Stimulated activated CD8-positive, alpha-beta memory T cell treated with anti-CD3 and anti-CD28 coated beads, Interleukin-2, amount 100 ng/mL, for 1 hour (primary cell): ENCODE results near the gene CD2.

Experiments used
- DNase-seq, 2 donors: peaks; one replicate each; pipeline ENCODE4 v3.0.0-alpha.2; 2020; ENCODE audit warnings: low read depth in 2 of 2

Gene CD2

DNA sequence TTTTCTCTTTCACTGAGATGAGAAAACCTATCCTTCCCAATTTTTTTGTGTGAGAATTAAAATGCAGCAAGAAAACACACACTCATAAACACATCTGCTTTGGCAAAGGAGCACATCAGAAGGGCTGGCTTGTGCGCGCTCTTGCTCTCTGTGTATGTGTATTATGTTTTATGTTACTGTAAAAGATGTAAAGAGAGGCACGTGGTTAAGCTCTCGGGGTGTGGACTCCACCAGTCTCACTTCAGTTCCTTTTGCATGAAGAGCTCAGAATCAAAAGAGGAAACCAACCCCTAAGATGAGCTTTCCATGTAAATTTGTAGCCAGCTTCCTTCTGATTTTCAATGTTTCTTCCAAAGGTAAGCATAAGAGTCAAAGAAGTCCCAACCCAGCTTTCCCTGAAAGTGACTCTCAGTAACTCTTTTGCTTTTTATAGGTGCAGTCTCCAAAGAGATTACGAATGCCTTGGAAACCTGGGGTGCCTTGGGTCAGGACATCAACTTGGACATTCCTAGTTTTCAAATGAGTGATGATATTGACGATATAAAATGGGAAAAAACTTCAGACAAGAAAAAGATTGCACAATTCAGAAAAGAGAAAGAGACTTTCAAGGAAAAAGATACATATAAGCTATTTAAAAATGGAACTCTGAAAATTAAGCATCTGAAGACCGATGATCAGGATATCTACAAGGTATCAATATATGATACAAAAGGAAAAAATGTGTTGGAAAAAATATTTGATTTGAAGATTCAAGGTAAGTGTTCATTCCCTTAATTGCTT is at the start of gene CD2:
Gene CD2, plus strand, starts transcription at position 233 of the 780 bp plus-strand sequence. Its CDS starts 63 bp downstream, at position 296.
- no peak for DNase-seq

DNA sequence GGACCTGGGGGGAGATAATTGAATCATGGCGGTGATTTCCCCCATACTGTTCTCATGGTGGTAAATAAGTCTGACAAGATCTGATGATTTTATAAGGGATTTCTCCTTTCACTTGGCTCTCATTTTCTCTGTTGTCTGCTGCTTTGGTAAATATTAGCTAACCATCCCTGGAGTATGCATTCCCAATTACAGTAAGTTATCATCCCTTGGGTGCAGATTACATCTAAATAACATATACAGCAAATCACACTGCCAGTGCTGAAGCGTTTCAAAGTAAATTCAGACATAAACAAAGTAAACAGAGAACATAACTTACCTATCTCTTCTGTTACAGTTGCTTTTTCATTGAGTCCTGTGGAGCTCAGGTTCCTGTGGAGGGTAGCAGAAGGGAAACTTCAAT is 48.1 kb upstream of the CD2 start:
- DNase-seq, result no peak

GRCh38 chr1:116706841-116707240 is 47.4 kb upstream of the CD2 start:
- DNase-seq, result no peak

DNA sequence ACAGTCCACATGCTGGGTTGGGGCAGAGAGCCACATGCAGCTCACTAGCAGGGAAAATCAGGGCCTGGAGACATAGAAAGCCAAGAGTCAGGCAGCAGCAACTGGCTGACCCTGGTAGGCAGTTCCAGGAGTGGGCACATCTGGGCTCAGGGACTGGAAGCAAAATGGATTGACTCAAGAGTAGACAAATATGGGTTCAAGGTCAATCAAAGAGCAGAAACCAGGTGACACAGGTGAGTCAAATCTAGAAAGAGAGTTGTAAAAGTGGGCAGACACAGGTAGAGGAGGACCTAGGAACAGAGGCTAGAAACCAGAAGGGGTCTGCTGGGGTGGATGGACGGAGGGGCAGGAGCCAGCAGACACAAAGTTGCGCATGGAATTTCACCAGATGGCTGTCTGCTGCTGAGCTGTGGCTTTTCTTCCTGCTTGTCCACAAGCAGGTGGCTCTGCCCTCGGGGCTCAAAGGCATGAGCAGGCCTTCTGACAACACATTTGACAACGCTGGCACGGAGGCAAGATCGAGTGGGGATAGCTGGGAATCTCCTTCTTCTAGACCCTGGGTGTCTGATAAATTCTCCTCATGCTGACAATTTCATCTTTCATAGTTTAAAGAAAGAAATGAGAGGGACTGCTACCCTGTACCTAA is 45.9 kb upstream of the CD2 start:
- no peak for DNase-seq

- no peak for DNase-seq
Observed at GRCh38 chr1:116709666-116710167, 44.5 kb upstream of the CD2 start.

DNA sequence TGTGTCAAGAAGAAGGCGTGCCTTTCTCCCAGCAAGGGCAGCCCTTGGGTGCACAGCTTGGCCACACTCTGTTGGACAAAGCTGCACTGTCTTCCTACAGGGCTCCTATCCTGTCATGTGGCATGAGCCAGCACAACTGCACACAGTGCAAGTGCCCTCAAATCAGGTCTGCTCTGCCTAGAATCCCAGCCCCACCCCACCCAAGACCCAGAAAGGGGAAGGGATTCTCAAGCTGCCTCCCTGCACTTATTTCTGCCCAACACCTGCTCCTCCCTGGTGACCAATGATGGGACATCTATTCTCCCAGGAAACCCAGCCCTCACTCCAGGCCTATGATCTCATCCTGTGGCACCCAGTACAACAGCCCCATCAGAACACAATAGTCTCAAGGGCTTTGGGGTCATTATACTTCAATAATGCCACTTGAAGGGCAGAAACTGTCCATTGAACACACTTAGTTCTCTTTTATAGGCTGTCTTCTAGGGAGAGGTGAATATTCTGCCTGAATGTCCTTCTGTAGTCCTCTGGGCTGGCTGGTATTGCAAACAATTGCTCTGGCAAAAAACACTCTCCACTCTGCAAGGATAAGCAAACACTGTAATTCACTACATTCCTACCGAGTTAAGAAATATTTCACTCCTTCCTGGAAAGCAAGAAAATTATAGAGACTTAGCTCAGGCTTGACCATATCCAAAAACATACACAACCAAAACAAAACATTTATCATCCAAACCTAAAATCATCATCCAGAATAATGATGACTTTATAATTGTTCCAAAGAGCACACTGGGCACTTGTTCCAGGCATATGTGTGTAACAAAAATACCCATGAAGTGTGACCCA is 43.6 kb upstream of the CD2 start:
- DNase-seq, result no peak

DNA sequence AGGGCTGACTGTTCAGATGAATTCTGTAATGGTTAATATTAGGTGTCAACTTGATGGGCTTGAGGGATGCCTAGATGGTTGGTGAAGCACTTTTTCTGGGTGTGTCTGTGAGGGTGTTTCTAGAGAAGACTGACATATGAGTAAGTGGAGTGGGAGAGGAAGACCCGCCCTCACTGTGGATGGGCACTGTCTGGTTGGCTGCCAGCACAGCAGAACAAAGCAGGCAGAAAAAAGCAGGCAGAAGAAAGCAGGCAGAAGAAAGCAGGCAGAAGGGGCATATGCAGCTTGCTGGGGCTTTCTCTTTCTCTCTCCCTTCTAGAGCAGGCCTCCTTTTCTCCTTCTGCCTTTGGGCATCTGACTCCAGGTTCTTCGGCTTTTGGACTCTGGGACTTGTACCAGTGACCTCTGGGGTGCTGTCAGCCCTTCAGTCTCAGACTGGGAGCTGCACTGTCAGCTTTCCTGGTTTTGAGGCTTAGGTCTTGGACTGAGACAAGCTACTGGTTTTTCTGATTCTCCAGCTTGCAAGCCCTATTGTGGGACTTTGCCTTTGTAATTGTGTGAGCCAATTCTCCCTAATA is 42.9 kb upstream of the CD2 start:
- DNase-seq, result no peak

GRCh38 chr1:116712510-116712909 is 41.7 kb upstream of the CD2 start:
- DNase-seq, result no peak

DNA sequence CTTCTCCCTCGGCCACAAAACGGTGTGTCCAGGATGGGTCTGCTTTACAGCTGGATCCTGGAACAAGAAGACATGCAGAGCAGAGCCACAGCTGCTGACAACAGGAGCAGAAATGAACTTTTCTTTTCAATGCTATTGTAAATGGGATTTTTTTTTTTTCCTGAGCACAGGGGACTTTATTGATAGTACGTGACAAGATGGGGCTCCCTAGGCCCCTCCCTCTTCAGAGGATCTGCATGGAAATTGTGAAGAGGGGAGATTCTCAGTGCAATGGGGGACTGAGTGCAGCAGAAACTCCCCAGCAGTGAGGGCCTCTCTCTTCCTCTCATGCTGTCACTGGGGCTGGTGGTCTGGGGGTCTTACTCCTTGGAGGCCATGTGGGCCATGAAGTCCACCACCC is 40.8 kb upstream of the CD2 start:
- DNase-seq, result no peak

- DNase-seq, result no peak
Observed at GRCh38 chr1:116716391-116716790, 37.8 kb upstream of the CD2 start.

DNA sequence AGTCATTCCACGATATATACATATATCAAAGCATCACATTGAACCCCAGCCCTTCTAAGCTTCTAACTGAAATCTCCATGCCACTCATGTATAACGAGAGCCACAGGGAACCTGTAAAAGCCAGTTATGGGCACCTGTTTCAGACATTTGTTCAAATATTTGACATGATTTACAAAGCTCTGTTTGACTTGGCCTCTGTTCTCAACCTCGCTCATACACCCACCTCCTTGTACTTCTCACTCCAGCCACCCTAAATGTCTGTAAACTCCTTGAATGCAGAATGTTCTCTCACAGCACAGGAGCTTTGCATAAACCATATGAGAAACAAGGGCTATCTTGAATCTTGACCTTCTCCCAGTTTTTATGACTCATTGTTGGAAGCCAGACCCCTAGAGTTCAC is 36.9 kb upstream of the CD2 start:
- DNase-seq, result no peak

DNA sequence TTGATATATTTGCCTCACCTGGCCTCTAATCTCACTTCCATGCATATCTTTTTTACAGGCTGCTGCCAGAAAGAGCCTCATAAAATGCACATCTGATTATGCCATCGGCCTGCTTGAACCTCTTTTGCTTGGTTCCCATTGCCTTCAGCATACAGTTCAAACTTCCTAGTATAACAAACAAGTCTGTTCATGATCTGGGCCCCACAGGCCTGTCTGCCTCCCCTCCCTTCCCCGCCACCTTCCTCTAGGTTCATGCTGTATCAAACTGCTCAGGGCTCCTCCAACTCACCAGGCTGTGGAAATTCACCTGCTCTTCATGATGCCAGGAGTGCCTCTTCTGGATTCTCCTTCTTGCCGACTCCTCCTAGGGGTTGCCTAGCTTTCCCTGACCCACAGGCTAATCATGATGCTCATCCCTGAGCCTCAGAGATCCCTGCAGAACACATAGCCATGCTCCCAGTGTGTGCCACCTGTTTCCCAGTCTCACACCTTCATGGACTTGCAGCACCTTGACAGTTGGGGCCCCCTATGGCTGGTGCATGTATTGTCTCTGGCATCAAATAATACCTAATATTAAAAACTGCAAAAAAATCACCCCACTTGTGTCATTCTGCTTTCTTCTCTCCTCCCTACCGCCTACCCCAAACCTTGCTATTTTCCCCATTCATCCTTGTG is 33.7 kb upstream of the CD2 start:
- DNase-seq, result no peak

GRCh38 chr1:116721039-116721405 is 33.2 kb upstream of the CD2 start:
- DNase-seq, result no peak

- DNase-seq, result no peak
Observed at GRCh38 chr1:116721451-116722007, 32.7 kb upstream of the CD2 start.

DNA sequence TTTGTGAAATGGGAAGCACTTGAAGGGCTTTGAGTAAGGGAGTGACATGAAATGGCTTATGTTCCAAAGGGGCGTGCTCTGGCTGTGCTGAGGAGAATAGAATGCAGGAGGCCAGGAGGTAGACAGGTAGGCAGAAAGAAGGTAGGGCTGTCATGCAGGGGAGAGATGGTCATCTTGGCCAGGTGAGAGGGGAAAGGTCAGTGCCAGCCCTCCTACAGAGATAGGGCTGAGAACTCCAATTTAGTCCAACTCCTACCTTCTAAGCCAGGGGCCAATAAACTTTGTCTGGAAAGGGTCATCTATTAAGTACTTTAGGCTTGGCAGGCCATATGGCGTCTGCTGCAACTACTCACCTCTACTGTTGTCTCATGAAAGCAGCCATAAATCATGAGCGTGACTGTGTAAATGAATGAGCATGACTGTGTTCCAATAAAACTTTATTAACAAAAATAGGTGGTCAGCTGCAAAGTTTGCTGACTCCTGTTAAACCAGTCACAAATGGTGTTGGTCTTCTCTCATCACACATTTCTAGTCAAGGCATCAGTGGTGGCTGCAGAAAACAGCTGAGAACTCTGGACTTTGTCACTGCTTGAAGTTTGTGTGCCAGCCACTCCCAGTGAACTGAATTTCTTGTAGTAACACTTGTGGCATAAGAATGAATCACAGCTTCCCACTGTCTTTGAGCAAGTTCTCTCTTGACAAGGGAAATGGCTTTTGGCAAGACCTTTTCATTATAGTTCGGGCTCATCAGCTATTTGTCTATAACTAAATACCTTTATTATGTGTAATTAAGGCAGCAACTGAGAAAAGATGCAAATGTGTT is 32.0 kb upstream of the CD2 start:
- no peak for DNase-seq

DNA sequence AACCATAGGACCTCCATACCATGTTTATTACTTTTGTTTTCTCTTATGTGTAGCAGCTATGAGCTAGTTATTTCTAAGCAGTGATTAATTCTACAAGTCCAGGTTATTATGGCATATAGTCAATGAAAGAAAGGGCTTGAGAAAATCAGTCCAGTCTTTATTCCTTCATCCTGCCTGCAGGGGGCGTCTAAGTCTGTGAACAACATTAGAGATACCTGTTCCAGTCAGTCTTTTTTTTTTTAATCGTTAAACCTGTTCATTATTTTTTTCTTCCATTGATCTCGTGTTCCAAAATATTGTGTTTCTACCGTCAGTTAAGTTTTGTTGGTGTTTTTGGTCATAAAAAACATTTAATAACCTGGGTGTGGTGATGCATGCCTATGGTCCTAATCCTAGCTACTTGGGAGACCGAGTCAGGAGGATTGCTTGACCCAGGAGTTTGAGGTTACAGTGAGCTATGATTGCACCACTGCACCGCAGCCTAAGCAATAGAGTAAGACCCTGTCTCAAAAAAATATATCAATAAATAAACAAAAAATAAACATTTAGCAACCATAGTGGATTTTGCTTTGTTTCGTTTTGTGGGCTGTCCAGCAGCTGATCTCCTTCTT is 29.4 kb upstream of the CD2 start:
- DNase-seq, result peak; percentile 47 to 67

GRCh38 chr1:116725798-116726197 is 28.4 kb upstream of the CD2 start:
- DNase-seq, result no peak

GRCh38 chr1:116726872-116727820 is 27.1 kb upstream of the CD2 start:
- DNase-seq, result no peak

DNA sequence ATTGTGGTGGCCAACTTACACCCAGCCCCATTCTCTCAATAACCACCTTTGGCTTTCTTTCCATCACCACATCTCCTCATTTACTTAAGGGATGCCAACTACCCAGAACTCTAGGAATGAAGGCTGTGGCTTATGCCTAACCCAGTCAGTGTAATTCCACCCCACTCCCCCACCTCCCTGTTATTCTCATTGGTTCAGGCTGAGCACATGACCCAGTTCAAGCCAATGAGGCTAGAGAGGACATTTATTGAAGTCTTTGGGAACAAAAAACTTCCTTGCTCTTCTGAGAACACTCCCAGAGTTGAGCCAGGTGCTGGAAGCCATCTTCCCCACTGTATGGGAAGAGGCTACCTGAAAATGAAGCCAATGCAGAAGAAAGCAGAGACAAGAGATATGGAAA is 22.8 kb upstream of the CD2 start:
- DNase-seq, result no peak
